ENCODE results near the gene NDUFA11. TPM values are rescaled to one million over a fixed set of nuclear protein-coding genes. Genes with fewer than 3 reads are reported as not detected.

Gene NDUFA11
- total RNA-seq, 2 donors from 2014 or later, result 83.2 to 177 TPM

Other genes starting within 250 kb of the NDUFA11 start
- 10 to 100 TPM; 16.9 to 43.7 TPM for gene MICOS13, start 223.3 kb downstream of the NDUFA11 start, total RNA-seq
- 10 to 100 TPM in 1 of 2 donors, 1 to 10 TPM in 1; 7.5 to 11.6 TPM for gene HSD11B1L, start 222.8 kb downstream of the NDUFA11 start, total RNA-seq
- 100 to 1,000 TPM; 274 to 397 TPM for gene RPL36, start 213.5 kb downstream of the NDUFA11 start, total RNA-seq
- gene LONP1, start 183.6 kb downstream of the NDUFA11 start, total RNA-seq, result 10 to 100 TPM; 52.8 to 82.8 TPM
- under 1 TPM in 1 of 2 donors, not detected in 1; 0.41 TPM for gene CATSPERD, start 183.2 kb downstream of the NDUFA11 start, total RNA-seq
- gene PRR22, start 119.0 kb downstream of the NDUFA11 start, total RNA-seq, result 1 to 10 TPM; 1.1 to 1.3 TPM
- gene DUS3L, start 112.6 kb downstream of the NDUFA11 start, total RNA-seq, result 10 to 100 TPM; 16.2 to 33.9 TPM
- gene NRTN, start 98.7 kb downstream of the NDUFA11 start, total RNA-seq, result not detected
- not detected for gene FUT6, start 64.1 kb downstream of the NDUFA11 start, total RNA-seq
- gene FUT3, start 52.3 kb downstream of the NDUFA11 start, total RNA-seq, result not detected
- not detected for gene FUT5, start 33.2 kb downstream of the NDUFA11 start, total RNA-seq
- gene VMAC, start 1.1 kb upstream of the NDUFA11 start, total RNA-seq, result 10 to 100 TPM; 13.3 to 13.6 TPM
- 10 to 100 TPM in 1 of 2 donors, 1 to 10 TPM in 1; 8.5 to 48.7 TPM for gene CAPS, start 10.5 kb upstream of the NDUFA11 start, total RNA-seq
- 100 to 1,000 TPM in 1 of 2 donors, 10 to 100 TPM in 1; 51.4 to 101 TPM for gene RANBP3, start 74.3 kb upstream of the NDUFA11 start, total RNA-seq
- gene RFX2, start 206.7 kb upstream of the NDUFA11 start, total RNA-seq, result 10 to 100 TPM; 21.7 to 30.3 TPM
- 1 to 10 TPM in 1 of 2 donors, not detected in 1; 1.6 TPM for gene ACSBG2, start 231.9 kb upstream of the NDUFA11 start, total RNA-seq

All from thoracic aorta (tissue), 2 donors.